SK-N-SH treated with all-trans-retinoic acid at 6 μM for 48 hours (cell line): ENCODE data around the gene DOCK4.

ENCODE experiments used
- POU6F1 ChIP-seq: fragments of 250-450 bp; sonication (Bioruptor Pico); IDR thresholded peaks from 2 replicates; pipeline ENCODE4 v1.8.0; 2021; ENCODE audit warnings: low read depth, mild to moderate bottlenecking, moderate library complexity, borderline replicate concordance
- ZFP30 ChIP-seq: fragments of 450-650 bp; formaldehyde crosslinking; IDR thresholded peaks from 2 replicates; pipeline ENCODE4 v1.5.0; 2022; ENCODE audit warnings: mild to moderate bottlenecking, moderate library complexity
- ZNF8 ChIP-seq: fragments of 450-650 bp; formaldehyde crosslinking; IDR thresholded peaks from 2 replicates; pipeline ENCODE4 v1.5.0; 2020; ENCODE audit warnings: mild to moderate bottlenecking, moderate library complexity

GRCh38 chr7:112201839-112202238 lies 4.4 kb downstream of the DOCK4 start:
- no peak for TF ChIP-seq ZNF8 (CRISPR knock-in tag)
- no peak for TF ChIP-seq ZFP30 (CRISPR knock-in tag)
- no peak for TF ChIP-seq POU6F1 (CRISPR knock-in tag)
